Caco-2 (cell line): Measurements from ENCODE around the gene PTEN. TPM values are rescaled to one million over a fixed set of nuclear protein-coding genes. Genes with fewer than 3 reads are reported as not detected.

Experiments
- BruUV-seq: library from RNA; stranded (reverse); fragments of 400-500 nt; replicated peaks from 2 replicates; lab custom pipeline; 2021; lab: Mats Ljungman, UMichigan
- CTCF ChIA-PET: fragments of 300-600 bp; sonication (Branson Sonifier 250); formaldehyde crosslinking; loops from one replicate; lab custom pipeline; 2022; ENCODE audit warnings: antibody characterized with exemption; lab: Charles Lee
- POLR2A ChIA-PET: fragments of 300-600 bp; sonication (Branson Sonifier 250); formaldehyde crosslinking; loops from one replicate; lab custom pipeline; 2022; ENCODE audit warnings: antibody characterized with exemption; lab: Charles Lee
- DNase-seq, 2 experiments: peaks; one replicate each; pipeline versions ENCODE4 v3.0.0 to v3.0.0-alpha.2; 2020 to 2022
- H3K27me3 ChIP-seq: replicated peaks from 2 replicates; pipeline ENCODE4 v1.6.0; 2011; ENCODE audit warnings: low read length; ENCODE audit not compliant: control insufficient read depth, insufficient read depth
- H3K36me3 ChIP-seq: 2 replicates; pipeline ENCODE4 v1.5.1; 2011; ENCODE audit warnings: low read length; ENCODE audit not compliant: control insufficient read depth, insufficient read depth
- H3K4me1 ChIP-seq: fragments of 250-450 bp; sonication (Bioruptor Pico); 2 replicates; pipeline ENCODE4 v1.5.1; 2020; ENCODE audit warnings: mild to moderate bottlenecking
- H3K4me3 ChIP-seq: 2 replicates; pipeline ENCODE4 v1.5.1; 2011; ENCODE audit warnings: low read depth, mild to moderate bottlenecking, control low read depth, low read length
- H3K9me3 ChIP-seq: fragments of 250-450 bp; sonication (Bioruptor Pico); 2 replicates; pipeline ENCODE4 v1.5.1; 2020; ENCODE audit warnings: mild to moderate bottlenecking, moderate library complexity
- H3K27ac Mint-ChIP-seq: one replicate; pipeline ENCODE4 v1.8.0; 2022; ENCODE audit warnings: mixed read lengths; ENCODE audit not compliant: unreplicated experiment
- H3K27me3 Mint-ChIP-seq: one replicate; pipeline ENCODE4 v1.8.0; 2022; ENCODE audit warnings: mixed read lengths; ENCODE audit not compliant: insufficient read depth, unreplicated experiment
- H3K36me3 Mint-ChIP-seq: one replicate; pipeline ENCODE4 v1.8.0; 2022; ENCODE audit warnings: mild to moderate bottlenecking, mixed read lengths; ENCODE audit not compliant: insufficient read depth, unreplicated experiment
- H3K4me1 Mint-ChIP-seq: one replicate; pipeline ENCODE4 v1.8.0; 2022; ENCODE audit warnings: low read depth, mixed read lengths; ENCODE audit not compliant: unreplicated experiment
- H3K4me3 Mint-ChIP-seq: one replicate; pipeline ENCODE4 v1.8.0; 2022; ENCODE audit warnings: mild to moderate bottlenecking, moderate library complexity, mixed read lengths; ENCODE audit not compliant: unreplicated experiment
- H3K9me3 Mint-ChIP-seq: one replicate; pipeline ENCODE4 v1.8.0; 2022; ENCODE audit warnings: mixed read lengths; ENCODE audit not compliant: unreplicated experiment
- intact Hi-C: fragments of 100-400 bp; cut with micrococcal nuclease; formaldehyde crosslinking; loops from one replicate; pipeline ENCODE4 v1.10.0; 2022; ENCODE audit not compliant: unreplicated experiment
- total RNA-seq: library from RNA; stranded (reverse); gene quantifications from 2 replicates; pipeline ENCODE4 v1.2.3, GENCODE V29; 2022
- TF ChIP-seq, protein P1 (sequence below), 2 experiments: fragments of 200-600 bp in 1 of 2; IDR thresholded peaks; 1 replicate in 1 of 2; 2 replicates in 1 of 2; pipeline versions ENCODE4 v1.5.1 to v1.8.0; 2011 to 2022; ENCODE audit warnings: antibody characterized with exemption in 1 of 2, control low read depth in 1 of 2, inconsistent platforms in 1 of 2, low read depth in 1 of 2, low read length in 1 of 2, mild to moderate bottlenecking in 1 of 2, moderate library complexity in 1 of 2; ENCODE audit not compliant: insufficient read depth in 1 of 2, severe bottlenecking in 1 of 2, unreplicated experiment in 1 of 2

The PTEN gene
- total RNA-seq, 1 experiment from 2014 or later: 56.3 TPM

DNA sequence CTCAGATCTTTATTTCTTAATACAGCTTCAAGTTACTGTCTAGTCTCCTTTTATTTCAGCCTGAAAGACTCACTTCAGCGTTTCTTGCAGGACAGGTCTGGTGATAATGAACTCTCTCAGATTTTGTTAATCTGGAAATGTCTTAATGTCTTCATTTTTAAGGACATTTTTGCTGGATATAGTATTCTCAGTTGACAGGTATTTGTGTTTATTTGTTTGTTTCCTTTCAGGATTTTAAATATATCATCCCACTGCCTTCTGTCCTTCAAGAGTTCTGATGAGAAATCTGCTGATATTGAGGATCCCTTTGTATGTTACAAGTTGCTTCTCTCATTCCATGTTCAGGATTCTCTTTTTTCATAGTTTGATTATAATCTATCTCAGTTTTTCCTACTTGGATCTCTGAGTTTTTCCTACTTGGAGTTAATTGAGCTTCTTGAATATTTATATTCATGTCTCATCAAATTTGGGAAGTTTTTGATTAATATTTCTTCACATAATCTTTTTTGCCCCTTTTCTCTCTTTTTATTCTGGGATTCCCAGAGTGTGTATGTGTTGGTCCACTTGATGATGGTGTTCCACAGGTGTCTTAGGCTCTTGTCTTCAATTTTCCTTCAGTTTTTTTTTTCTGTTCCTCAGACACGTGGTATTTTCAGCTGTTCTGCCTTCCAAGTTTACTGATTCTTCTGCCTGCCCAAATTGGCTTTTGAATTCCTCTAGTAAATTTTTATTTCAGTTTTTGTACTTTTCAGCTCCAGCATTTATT is 49.9 kb downstream of the PTEN start:
- no peaks in the 10 kb centered on the region for H3K27me3 Mint-ChIP-seq
- H3K27ac Mint-ChIP-seq: no peak overlapping the region
- H3K36me3 ChIP-seq: no peaks in the 10 kb centered on the region
- ChIA-PET POLR2A (no interaction called here), CTCF (no interaction called here)
- H3K4me1 ChIP-seq: no peaks in the 10 kb centered on the region
- peaks cover 6% of the 10 kb centered on the region for H3K4me1 Mint-ChIP-seq
- no peaks in the 10 kb centered on the region for H3K27me3 ChIP-seq
- BruUV-seq: no TSS peak
- intact Hi-C loops: no loop called here
- no peak overlapping the region for H3K4me3 Mint-ChIP-seq
- DNase-seq: no peak
- H3K36me3 Mint-ChIP-seq: peaks cover 19% of the 10 kb centered on the region
- no peak overlapping the region for H3K4me3 ChIP-seq
- no peaks in the 10 kb centered on the region for H3K9me3 Mint-ChIP-seq
- TF ChIP-seq, protein P1, sequence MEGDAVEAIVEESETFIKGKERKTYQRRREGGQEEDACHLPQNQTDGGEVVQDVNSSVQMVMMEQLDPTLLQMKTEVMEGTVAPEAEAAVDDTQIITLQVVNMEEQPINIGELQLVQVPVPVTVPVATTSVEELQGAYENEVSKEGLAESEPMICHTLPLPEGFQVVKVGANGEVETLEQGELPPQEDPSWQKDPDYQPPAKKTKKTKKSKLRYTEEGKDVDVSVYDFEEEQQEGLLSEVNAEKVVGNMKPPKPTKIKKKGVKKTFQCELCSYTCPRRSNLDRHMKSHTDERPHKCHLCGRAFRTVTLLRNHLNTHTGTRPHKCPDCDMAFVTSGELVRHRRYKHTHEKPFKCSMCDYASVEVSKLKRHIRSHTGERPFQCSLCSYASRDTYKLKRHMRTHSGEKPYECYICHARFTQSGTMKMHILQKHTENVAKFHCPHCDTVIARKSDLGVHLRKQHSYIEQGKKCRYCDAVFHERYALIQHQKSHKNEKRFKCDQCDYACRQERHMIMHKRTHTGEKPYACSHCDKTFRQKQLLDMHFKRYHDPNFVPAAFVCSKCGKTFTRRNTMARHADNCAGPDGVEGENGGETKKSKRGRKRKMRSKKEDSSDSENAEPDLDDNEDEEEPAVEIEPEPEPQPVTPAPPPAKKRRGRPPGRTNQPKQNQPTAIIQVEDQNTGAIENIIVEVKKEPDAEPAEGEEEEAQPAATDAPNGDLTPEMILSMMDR (IDR thresholded peaks at IDR 0.05; ENCODE audit: insufficient read depth in 1 of 2, low read depth in 1 of 2, low read length in 1 of 2, severe bottlenecking in 1 of 2, unreplicated experiment in 1 of 2): no peak
- 0 out of 2 replicates have a peak, but pooled peaks cover 3% of the 10 kb centered on the region for H3K9me3 ChIP-seq

DNA sequence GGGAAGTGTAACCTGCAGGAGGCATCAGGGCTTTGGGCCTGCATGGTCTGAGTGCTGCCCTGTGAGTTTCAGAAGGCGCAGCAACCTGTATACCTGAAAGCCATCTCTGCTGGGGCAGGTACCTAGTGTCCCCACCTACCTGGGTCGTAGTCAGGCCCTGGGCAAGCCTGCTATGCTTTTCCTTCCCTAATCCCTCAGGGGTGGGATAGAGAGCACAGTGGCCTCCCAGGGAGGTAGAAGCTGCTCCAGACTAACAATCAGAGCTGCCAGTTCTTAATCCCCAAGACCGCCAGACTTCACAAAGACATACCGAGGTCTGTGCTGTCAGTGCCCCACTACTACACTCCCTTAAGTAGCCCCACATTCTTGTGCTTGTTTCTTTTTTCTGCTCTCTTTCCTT is 52.0 kb downstream of the PTEN start:
- TF ChIP-seq, protein P1 (IDR thresholded peaks at IDR 0.05; ENCODE audit: insufficient read depth in 1 of 2, low read depth in 1 of 2, low read length in 1 of 2, severe bottlenecking in 1 of 2, unreplicated experiment in 1 of 2): no peak
- ChIA-PET CTCF (no interaction called here), POLR2A (no interaction called here)
- Mint-ChIP-seq H3K36me3 (peaks cover 19% of the 10 kb centered on the region), H3K4me1 (peaks cover 12% of the 10 kb centered on the region), H3K27ac (no peak overlapping the region), H3K27me3 (no peaks in the 10 kb centered on the region), H3K9me3 (no peaks in the 10 kb centered on the region), H3K4me3 (no peak overlapping the region)
- no peaks in the 10 kb centered on the region for H3K27me3 ChIP-seq
- 0 out of 2 replicates have a peak, but pooled peaks cover 3% of the 10 kb centered on the region for H3K9me3 ChIP-seq
- DNase-seq: no peak
- no peaks in the 10 kb centered on the region for H3K36me3 ChIP-seq
- H3K4me1 ChIP-seq: no peaks in the 10 kb centered on the region
- H3K4me3 ChIP-seq: no peak overlapping the region
- intact Hi-C loops: no loop called here
- BruUV-seq: no TSS peak

DNA sequence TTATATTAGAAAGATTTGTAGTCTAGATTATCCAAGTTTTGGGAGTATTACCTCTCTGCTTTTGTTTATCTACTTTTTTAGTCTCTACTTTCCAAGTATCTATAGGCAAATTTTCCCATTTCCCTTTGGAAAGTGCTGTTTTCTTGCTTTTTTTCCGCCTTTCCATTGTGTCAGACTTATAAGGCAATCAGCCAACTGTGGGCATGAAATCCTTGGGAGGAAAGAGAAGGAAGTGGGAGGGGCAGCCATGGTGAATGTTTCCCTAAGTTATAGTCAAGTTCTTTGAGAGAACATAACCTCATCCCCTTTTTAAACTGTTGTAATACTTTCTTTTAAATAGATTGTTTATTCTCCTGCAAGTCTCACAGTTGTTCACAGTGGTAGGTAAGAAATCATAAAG is 52.6 kb downstream of the PTEN start:
- Mint-ChIP-seq H3K4me1 (peaks cover 12% of the 10 kb centered on the region), H3K9me3 (no peaks in the 10 kb centered on the region), H3K36me3 (peaks cover 24% of the 10 kb centered on the region), H3K4me3 (no peak overlapping the region), H3K27ac (no peak overlapping the region), H3K27me3 (no peaks in the 10 kb centered on the region)
- Histone ChIP-seq H3K9me3 (0 out of 2 replicates have a peak, but pooled peaks cover 3% of the 10 kb centered on the region), H3K36me3 (no peaks in the 10 kb centered on the region), H3K4me1 (no peaks in the 10 kb centered on the region), H3K4me3 (no peak overlapping the region), H3K27me3 (no peaks in the 10 kb centered on the region)
- BruUV-seq: no TSS peak
- ChIA-PET CTCF (no interaction called here), POLR2A (no interaction called here)
- DNase-seq: no peak
- intact Hi-C loops: no loop called here
- TF ChIP-seq, protein P1 (IDR thresholded peaks at IDR 0.05; ENCODE audit: insufficient read depth in 1 of 2, low read depth in 1 of 2, low read length in 1 of 2, severe bottlenecking in 1 of 2, unreplicated experiment in 1 of 2): no peak
